GM21390 (cell line): Measurements from ENCODE around the gene TOP3B.
"Not testable (repeated sequence)": the region's sequence is repeated elsewhere in the genome, so short reads cannot be mapped to it uniquely, and the experiment has no call there.

Source experiments
- ATAC-seq: cut with Tn5 transposase; IDR thresholded peaks from one replicate; pipeline ENCODE4 v1.9.1; 2021; ENCODE audit not compliant: unreplicated experiment

The TOP3B gene

DNA sequence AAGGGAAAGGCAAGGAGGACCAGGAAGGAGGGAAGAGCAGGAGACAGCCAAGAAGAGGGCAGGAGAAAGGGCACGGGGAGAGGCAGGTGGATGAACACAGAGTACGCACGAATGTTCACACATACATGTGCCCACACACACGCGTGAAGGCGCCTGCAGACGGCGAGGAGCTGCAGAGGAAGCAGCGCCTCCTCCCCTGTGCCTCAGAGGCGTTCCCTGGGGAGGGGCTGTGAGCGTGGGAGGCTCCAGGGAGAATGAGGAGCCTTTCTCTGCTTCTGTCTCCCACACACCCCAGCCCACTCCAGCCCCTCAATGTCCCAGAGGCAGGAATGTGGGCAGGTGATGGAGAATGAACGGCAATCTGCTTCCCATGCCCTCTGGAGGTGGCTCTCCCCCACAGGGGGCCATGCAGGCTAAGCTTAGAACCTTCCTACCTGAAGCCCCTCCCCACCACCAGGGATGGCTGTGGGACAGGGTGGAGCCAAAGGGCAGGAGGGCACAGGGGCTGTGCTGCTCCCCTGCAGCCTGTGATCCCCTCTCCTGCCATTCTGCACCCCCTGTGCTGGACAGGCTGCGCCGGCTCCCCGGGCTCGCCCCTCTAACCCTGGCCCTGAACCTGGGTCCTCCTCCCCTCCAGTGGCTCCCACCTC lies 55.3 kb downstream of the TOP3B start:
- ATAC-seq, result no peak

DNA sequence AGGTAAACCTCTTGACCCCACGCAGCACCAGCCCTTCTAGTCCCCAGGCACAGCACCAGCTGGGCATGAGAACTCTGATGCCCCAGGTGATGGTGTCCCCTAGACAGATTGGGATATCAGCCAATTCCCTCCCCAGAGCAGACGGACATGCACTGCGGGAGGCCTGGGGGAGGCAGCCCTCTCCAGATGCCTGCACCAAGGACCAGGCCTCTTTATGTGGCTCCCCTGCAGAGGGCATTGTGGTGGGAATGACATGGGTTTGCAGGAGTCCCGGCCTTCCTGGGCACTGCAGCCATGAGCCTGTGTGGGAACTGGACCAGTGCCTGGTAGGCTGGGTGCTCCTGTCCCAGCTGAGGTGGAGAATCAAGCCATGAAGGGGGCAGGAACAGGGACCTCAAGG lies 55.9 kb downstream of the TOP3B start:
- no peak for ATAC-seq

DNA sequence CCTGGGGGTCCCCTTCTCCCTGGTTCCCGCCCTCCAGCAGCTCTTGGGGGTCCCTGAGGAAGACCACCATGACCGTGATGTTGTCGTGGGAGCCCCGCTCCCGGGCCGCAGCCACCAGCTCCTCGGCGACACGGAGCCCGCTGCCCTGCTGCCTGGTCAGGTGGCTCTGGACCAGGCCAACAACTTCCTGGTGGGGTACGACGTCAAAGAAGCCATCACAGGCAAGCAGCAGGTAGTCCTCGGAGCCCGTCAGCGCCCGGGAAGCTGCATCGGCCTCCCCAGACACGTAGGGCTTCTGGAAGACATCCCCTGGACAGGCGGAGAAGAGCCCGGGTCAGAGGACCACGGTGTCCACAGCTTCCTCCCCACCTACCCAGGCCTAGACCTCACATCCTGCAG lies 59.4 kb downstream of the TOP3B start:
- ATAC-seq, result no peak

DNA sequence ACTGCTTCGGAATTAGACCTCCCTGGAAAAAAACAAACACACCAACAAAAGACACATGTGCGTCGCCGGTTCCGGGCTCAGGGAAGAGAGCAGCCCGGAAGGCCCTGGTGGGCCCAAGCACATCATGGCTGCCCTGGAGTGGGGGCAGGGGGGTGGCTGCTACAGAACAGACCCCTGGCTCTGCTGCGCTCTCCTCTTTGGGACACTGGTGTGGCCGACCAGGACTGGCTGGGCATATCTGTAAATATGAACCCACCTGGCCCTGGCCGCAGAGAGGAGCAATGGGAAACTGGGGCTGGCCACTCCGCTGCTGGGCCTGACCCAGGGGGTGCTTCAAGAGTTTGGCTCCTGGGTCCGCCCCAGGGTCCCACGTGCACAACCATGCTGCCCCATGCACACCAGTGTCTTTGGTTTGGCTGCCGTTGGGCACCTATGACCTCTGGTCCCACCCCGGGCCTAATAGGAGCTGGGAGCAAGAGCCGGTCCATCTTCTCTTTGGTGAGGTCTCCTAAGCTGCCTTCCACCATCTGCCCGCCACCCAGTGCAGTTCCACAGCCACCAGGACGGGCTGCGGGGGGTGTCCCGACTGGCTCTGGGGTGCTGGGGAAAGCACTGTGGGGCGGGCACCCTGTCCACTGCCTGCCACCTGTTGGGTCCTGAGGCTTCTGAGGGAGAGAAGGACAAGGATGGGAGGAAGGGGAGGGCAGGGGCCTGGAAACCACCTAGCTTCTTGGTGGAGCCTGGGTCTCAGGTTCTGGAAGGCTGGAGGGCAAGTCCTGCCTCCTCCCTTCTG lies 60.0 kb downstream of the TOP3B start:
- ATAC-seq, result no peak

- no peak for ATAC-seq
Observed at GRCh38 chr22:21921729-21922128, 60.9 kb downstream of the TOP3B start.

- no peak for ATAC-seq
Observed at GRCh38 chr22:21921184-21921721, 61.3 kb downstream of the TOP3B start.

- ATAC-seq, result no peak
Observed at GRCh38 chr22:21920341-21921183, 62.0 kb downstream of the TOP3B start.

- ATAC-seq, result no peak
Observed at GRCh38 chr22:21919526-21920307, 62.9 kb downstream of the TOP3B start.

DNA sequence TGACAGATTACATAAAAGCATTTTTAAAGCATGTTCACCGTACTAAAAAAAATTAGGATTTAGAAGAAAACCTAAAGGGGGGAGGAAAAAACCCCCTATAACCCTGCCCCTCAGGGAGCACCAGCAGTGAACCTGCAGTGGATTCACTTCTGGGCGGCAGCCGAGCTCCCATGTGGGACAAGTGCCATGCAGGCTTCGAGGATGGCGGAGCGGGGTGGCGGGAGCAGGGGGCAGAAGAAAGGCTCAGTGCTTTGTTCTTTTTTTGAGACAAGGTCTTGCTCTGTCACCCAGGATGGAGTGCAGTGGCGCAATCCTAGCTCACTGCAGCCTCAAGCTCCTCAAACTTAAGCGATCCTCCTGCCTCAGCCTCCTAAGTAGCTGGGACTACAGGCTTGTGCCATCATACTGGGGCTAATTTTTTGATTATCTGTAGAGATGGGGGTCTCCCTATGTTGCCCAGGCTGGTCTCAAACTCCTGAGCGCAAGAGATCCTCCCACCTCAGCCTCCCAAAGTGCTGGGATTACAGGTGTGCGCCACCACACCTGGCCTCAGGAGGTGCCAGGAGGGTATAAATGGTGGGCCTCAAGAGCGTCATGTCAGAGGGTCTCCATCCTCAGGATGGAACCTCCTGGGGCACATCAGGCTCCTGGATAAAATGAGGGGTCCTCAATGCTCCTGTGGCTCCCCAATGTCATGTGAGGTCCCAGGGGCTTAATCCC lies 64.0 kb downstream of the TOP3B start:
- no peak for ATAC-seq

GRCh38 chr22:21917959-21918261 lies 64.7 kb downstream of the TOP3B start:
- ATAC-seq, result no peak

DNA sequence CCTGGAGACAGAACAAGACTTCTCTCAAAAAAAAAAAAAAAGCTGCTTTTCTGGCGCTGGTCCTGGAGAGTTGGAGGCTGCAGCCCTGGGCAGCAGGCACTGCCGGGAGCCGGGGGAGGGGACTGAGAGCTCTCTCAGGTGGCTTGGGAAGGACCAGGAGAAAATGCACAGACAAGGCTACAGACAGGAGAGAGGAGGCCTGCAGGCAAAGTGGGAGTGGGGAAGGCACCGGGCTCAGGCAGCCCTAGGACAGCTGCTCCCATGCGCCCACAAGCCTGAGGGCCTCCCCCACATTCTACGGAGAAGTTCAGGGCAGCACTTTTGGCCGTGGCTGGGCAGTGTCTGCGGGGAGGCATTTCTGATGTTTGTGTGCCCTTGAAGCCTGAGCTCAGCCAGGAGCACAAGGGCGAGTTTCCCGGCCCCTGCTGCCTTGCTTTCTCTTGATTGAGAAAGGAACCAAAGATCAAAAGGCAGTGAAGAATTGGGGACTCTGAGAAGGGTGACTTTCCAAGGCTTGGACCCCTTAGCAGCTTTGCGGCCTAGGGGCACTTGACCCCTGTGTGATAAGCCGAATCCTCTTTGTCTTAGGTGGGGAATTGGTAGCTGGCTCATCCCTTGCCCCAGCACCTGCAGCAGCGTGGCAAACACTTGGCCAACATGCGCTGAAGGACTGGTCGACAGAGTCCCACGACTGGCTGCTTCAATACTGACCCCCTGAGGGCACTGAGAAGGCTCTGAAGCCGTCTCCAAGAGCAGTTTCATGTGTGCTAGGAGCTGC lies 65.2 kb downstream of the TOP3B start:
- no peak for ATAC-seq

DNA sequence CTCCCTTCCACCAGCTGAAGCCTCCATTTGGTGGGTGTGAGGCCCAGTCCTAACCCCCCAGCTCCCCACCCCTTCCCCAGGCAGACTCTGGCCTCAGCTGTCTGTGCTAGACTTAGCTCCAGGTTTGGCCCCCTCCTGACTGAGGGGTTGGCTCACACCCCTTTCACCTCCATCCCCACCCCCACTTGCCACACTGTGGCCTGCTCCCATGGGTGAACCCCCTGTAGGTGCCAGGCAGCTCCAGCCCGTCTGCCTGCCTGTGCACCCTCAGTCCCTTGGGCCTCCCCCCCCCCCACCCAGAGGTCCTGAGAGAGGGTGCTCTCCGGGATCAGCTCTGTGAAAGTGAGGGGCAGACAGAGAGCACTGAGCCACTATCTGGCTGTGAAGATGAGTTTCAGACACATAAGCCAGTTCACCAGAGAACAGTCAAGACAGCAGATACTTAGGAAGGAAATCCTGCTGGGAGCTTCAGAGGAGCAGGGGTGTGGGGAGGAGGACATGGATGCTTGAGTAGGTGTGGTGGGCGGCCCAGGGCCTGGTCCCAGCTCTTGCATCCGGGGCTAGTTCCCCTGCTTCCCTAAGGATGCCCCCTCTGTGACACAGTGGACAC lies 66.2 kb downstream of the TOP3B start:
- no peak for ATAC-seq

- ATAC-seq, result no peak
Observed at GRCh38 chr22:21915624-21916308, 66.8 kb downstream of the TOP3B start.

DNA sequence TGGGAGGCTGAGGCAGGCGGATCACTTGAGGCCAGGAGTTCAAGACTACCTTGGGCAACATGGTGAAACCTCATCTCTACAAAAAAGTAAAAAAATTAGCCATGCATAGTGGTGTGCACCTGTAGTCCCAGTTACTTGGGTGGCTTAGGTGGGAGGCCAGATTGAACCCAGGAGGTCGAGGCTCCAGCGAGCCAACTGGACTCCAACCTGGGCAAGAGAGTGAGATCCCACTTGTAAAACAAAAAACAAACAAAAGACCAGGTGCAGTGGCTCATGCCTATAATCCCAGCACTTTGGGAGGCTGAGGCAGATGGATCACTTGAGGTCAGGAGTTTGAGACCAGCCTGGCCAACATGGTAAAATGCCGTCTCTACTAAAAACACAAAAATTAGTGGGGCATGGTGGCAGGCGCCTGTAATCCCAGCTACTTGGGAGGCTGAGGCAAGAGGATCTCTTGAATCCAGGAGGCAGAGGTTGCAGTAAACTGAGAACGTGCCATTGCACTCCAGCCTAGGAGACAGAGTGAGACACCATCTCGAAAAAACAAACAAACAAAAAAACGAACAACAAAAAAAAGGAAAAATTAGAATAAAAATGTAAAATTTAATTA lies 68.4 kb downstream of the TOP3B start:
- not testable (repeated sequence) for ATAC-seq

DNA sequence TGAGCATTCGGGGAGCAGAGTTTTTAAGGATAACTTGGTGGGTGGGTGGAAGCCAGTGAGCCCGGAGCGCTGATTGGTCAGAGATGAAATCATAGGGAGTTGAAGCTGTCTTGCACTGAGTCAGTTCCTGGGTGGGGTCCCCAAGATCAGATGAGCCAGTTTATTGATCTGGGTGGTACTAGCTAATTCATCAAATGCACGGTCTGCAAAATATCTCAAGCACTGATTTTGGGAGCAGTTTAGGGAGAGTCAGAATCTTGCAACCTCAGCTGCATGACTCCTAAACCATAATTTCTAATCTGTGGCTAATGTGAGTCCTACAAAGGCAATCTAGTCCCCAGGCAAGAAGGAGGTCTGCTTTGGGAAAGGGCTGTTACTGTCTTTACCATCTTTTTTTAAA lies 72.2 kb downstream of the TOP3B start:
- not testable (repeated sequence) for ATAC-seq

GRCh38 chr22:21909871-21910270 lies 72.7 kb downstream of the TOP3B start:
- ATAC-seq, result no peak

- ATAC-seq, result no peak
Observed at GRCh38 chr22:21907638-21908522, 74.7 kb downstream of the TOP3B start.
